GM18498 (cell line): ENCODE results near the gene NPR2.

Experiments used
- ATAC-seq: cut with Tn5 transposase; IDR thresholded peaks from one replicate; pipeline ENCODE4 v1.9.1; 2021; ENCODE audit warnings: mild to moderate bottlenecking, moderate library complexity; ENCODE audit not compliant: unreplicated experiment

The NPR2 gene

DNA sequence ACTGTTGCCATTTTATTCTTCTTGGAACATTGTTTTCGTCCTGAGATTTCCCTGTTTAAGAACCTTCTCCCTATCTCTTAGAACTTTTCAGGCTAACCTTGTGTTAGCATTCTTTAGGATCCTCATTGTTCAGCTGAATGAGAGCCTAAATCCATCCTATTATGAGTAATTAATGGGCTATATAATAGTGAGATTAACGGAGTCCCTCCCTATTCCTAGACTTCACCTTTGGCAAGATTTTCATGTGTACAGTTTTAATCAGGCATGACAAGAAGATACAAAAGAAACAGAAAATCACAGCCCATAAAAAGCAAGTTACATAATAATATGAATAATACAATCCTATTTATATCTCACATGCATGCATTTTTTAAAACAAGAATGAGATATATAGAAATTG lies 28.2 kb upstream of the NPR2 start:
- no peak for ATAC-seq

DNA sequence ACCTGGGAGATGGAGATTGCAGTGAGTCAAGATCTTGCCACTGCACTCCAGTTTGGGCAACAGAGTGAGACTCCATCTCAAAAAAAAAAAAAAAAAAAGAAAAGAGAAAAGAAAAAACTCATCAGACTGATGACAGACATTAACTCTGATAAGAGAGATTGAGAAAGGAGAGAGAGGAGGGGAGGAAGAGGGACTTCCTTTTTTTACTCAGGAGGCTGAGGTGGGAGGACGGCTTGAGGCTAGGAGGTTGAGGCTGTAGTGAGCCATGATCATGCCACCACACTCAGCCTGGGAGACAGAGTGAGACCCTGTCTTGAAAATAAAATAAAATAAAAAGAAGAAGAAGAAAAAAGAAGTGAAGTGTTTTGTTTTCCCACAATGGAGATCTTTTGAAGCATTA lies 27.6 kb upstream of the NPR2 start:
- ATAC-seq = no peak

DNA sequence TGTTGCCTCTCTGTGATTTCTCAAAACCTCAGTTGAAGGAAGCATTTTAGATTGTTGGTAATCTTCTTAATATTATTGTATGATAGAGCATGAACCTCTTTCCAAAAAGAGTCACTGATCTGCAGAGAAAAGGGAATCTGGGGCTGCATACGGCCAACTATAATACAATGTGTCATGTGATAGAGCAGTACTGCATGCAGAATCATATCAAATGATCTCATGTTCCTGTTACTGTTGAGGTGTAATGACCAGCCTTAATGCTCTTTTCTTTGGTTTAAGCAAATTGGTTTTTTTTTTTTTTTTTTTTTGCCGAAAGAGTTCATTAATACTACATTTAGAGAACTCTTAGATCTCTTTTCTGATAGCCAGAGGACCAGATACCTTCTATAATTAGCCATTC lies 24.4 kb upstream of the NPR2 start:
- no peak for ATAC-seq

DNA sequence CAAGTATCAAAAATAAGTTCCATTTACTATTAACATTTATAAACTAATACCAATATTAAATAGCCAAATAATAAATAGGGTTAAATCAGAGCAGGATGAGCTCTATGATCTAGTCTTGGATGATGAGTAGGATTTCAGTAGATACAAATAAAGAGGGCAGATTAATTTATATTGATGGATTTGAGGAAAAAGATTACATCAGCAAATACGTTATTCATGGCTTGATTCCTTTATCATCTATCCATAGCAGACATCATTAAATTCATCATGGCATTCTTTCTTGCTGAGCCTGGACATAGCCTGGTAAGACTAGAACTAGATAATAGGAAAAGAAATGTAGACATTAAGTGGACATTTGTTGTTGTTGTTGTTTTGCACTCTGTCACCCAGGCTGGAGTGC lies 23.9 kb upstream of the NPR2 start:
- no peak for ATAC-seq

DNA sequence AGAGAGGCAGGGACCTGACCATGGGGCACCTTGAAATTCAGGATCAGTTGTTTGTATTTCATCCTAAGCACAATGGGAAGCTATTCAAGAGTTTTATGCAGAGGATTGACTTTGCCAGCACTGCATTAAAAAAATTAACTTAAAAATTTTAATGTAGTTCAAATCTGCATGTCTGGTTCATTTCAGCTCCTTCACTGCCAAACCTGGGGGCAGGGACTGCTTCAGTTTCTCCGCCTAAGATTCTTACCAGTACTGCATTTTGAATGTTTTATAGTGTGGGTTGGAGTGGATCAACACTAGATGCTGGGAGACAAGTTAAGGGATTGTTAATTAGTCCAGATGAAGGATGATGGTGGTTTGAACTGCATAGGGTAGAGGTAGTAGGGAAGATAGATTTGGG lies 21.6 kb upstream of the NPR2 start:
- no peak for ATAC-seq

DNA sequence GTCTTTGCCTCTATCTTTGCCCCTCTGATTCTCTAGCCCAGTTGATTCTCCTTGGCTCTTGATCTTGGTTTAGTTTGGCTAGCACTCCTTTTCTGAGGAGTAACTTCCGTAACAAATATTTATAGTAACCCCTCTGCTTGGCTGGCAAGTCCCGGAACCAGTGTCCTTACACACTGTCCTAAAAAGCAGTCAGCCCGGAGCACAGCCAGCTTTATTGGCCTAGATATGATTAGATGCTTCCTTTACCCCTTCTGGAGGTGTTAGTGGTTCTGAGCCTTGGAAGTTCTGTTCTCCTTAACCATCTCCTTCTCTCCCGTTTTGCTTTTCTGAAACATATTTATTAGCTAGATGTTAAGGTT lies 20.3 kb upstream of the NPR2 start:
- ATAC-seq = no peak

DNA sequence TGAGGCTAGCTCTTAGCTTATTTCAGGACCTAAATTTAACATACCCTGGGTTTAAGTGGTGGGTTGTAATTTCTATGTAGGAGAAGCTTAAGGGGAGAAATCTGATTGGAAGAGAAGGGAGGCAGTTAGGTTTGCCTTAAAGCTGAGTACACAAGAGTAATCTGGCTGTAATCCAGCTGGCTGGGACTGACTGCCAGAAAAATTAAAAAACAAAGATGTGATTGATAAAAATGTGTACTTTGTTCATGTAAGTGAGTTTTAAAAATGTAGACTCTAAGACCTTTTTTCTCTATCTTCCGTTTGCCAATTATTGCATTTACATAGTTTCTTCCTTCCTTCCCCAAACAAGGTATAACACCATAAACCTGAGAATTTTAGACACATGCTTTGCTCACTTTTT lies 19.9 kb upstream of the NPR2 start:
- no peak for ATAC-seq

DNA sequence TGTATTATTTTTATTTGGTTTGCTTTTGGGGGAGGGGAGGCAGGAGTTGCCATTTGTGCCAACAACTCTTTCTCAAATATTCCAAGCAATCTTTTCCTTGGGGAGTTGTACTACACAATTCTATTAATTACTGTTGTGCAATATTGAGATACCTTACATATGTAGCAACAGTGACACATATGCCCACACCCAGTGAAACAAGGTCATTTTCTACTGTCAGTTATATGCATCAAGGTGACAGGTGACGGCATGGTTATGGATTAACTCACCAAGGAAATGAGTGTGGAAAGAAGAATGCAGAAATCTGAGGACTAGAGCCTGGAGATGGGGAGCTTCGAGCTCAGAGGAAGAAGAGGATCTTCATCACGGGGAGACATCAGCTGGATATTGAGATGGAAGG lies 19.4 kb upstream of the NPR2 start:
- no peak for ATAC-seq

DNA sequence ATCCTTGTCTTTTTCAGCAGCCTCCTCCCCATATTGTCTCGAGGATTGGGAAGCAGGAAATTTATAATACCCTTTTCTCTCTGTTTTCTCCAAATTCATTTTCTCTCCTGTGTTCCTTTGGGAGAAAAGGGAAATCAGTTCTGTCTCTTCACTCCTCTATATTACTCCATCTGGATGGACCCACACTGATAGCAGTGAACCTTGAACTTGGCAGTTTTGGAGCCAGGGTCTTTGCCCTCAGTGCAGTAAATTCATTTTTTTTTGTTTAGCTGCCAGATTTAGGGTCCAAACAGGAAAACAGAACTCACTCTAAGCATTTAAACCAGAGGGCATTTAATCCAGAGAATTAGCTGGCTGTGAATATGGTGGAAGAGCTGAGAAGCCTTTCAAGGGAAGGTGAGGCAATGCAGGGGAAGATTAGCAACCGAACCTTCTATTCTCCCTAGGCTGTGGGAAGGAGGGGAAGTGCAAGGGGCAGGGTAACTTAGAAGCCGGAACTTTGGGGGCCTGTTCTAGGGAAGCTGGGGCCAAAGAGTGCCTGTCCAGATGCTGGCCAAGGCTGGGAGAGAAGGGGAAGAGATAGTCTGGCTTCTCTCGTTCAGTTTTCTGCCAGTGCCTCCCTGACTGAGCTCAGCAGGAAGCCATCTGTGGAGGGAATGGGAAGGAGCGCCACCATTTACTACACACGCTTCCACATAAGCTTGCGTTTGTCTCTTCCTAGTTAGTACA lies 16.3 kb upstream of the NPR2 start:
- ATAC-seq = no peak

DNA sequence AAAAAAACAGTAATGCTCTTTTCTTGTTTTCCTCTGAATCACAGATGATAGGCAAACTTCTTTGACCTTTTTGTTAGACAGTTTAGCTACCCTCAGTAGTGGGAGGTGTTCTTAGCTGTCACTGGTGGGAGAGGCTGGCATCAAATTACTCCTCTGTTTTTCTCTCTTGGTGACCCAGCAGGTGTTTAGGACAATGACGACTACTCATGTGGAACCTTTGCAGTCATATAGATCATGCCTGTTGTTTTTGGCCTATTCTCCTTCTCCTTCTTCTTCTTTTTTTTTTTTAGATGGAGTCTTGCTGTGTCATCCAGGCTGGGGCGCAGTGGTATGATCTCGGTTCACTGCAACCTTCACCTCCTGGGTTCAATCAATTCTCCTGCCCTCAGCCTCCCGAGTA lies 15.4 kb upstream of the NPR2 start:
- no peak for ATAC-seq

DNA sequence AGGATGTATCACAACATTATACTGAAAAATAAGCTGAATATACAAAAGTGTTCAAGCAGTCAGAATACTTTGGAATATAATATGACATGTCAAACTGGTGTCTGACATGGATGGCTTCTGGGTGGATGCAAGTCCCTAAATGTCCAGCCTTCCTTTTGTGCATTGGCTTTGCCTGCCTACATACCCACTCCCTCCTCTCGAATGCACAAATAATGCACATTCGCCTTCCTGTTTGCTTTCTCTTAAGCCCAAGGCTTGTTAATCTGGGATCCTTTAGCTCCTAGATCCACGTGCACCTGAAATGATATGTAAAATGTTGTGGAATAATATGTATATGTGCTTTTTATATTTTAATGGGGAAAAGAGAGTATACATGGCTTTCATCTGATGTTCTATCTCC lies 12.9 kb upstream of the NPR2 start:
- ATAC-seq = no peak

DNA sequence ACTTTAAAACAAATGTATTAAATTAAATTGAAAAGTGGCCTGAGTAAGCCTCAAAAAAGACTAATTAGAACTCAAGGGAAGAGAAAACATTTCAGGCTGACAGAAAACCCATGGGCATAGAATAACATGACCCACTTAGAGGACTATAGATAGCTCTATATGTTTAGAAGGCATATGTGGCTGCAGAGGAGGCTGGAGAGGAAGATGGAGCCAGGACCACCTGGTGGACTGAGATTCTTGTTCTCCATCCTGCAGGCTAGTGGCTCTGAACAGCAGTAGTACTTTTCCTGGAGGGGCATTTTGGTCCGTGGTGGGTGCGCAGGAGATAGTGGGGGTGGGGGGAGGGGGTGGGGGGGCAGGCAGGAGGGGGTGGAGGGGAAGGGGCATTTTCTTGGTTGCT lies 10.3 kb upstream of the NPR2 start:
- ATAC-seq = no peak

DNA sequence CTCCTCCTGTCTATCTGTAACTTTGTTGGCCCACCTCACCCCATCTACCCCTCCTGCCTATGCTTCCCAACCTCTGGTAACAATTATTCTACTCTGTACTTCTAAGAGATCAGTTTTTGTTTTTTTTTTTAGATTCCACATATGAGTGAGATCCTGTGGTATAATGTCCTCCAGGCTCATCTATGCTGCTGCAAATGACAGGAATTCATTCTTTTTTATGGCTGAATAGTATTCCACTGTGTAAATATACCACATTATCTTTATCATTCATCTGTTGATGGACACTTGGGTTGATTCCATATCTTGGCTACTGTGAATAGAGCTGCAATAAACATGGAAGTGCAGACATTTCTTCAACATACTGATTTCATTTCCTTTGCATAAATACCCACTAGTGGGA lies 8.0 kb upstream of the NPR2 start:
- no peak for ATAC-seq

DNA sequence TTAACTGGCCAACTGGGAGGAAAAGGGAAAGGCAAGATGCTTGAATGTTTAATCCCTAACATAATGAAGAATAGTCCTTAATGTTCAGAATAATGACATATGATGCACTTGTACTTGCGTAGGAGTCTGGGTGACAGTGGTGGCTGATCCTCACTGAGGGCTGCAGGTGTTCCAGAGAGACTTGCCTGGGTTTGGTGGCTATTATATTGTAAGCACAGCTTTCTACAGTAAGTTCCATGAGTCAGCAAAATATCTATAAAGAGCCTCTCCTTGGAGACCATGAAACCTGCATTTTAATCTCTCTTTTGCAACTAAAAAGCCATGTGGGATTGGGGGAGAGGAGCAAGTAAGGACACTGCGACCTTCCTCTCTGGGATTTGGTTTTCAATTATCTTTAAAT lies 1.9 kb upstream of the NPR2 start:
- ATAC-seq = no peak

DNA sequence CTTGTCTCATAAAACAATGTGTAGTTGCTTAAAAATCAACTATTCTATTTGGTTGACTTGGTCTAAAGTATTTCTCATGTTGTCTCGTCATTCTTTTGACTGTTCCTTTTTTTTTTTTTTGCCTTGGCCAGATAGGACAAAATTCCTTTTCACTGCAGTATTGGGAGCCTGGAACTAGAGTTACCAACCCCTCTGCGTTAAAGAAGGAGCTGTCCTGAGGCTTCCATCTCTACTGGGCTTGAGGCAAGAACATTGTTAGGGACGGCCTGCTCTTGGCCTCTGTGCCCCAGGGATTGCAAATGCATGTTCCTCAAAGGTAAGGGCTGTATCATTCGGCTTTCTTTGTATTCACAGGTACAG lies 1.4 kb upstream of the NPR2 start:
- ATAC-seq = no peak

DNA sequence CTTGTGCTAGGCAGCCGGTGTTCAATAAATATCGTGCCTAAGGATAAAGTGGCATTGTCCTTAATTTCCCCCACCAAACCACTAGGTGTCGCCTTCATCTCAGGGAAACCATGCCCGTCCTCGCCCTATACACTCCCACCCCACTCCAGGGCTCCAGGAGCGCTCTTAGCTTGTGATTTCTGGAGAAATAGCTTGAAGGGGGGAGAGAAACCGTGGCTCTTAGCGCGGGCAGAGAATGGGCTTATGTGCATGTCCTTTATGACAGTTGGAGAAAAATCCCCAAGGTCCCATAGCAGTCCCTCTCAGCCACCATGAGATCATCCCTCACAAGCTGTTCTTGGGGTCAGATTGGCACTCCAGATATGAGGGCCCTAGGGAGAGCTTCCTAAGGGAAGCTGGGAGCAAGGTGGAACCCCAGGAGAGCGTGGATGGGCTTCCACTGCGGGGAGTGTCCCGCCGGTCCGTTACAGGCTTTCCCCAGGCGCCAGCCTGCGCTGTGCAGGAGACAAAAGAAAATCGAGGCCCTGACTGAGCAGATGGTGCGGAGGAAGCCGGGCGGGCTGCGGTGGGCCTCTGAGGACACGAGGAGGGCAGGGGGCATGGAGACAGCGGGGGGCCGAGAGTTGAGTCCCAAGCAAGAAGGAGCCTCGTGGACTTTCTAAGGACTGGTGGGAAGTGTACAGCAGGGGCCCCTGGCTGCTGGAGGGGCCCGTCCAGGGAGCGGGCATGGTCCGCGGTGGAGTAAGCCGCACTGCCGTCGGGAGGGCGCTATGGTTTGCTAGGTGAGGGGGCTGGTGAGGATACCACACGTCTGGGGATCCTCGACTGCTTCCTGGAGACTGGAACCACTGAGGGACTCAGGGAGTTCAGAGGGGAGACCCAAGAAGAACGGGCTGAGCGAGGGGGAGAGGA lies 750 bp upstream of the NPR2 start:
- ATAC-seq = no peak

DNA sequence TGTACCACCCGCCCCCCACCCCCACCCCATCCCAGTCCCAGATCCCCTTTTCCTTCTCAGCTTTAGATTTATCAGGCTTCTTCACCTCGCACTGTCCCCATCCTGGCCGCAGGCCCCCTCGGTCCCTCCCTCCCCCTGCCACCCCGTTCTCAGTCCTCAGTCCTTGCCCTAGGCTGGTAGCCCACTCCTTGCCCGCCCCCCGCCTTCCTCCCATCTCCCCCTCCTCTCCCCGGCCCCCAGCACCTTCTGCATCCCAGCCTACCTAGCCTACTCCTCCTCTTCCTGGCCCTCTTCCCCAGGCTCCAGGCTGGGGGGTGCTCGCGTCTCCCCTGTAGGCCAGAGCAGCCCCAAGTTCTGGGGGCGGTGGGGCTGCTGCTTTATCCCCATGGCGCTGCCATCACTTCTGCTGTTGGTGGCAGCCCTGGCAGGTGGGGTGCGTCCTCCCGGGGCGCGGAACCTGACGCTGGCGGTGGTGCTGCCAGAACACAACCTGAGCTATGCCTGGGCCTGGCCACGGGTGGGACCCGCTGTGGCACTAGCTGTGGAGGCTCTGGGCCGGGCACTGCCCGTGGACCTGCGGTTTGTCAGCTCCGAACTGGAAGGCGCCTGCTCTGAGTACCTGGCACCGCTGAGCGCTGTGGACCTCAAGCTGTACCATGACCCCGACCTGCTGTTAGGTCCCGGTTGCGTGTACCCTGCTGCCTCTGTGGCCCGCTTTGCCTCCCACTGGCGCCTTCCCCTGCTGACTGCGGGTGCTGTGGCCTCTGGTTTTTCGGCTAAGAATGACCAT lies 828 bp downstream of the NPR2 start:
- no peak for ATAC-seq

DNA sequence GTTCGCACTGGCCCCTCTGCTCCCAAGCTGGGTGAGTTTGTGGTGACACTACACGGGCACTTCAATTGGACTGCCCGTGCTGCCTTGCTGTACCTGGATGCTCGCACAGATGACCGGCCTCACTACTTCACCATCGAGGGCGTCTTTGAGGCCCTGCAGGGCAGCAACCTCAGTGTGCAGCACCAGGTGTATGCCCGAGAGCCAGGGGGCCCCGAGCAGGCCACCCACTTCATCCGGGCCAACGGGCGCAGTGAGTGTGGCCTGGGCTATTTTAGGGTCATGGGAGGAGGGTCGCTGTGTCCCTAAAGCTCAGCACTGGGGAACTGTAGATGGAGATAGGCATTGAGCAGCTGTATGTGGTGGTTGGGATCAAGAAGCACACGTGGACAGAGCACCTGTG lies 1.4 kb downstream of the NPR2 start:
- no peak for ATAC-seq

DNA sequence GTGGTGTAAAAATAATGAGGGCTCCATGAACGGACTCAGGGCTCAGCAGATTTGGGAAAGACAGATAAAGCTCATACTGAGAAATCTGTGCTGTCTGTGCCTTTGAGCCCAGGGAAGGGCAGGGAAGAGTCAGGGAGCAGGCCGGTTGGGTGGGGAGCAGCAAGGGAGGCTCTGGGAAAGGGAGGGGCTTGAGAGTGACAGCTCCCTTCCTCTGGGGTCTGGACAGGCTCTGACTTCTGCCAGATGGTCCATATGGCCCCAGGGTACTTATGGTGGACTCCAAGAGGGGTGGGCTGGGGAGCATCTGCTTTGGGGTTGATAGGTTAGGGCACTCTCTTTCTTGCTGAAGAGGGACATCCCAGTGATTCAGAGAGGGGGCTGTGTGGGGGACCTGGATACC lies 2.1 kb downstream of the NPR2 start:
- no peak for ATAC-seq

DNA sequence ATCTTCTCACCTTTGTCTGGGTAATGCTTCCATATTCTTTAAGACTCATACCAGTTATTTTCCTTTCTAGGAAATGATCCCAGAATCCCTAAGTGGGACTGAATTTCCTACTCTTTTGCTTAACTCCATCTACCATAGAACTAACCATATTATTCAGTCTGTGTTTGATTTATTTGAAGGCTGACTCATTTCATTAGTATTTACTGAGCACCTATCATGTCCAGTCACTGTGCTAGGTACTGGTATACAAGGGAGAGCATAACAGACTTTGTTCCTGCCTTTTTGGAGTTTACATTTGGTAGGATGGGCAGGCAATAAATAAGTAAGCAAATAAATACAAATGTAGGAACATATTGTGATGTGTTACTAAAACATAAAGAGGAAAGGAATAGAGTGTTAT lies 4.3 kb downstream of the NPR2 start:
- ATAC-seq = no peak

DNA sequence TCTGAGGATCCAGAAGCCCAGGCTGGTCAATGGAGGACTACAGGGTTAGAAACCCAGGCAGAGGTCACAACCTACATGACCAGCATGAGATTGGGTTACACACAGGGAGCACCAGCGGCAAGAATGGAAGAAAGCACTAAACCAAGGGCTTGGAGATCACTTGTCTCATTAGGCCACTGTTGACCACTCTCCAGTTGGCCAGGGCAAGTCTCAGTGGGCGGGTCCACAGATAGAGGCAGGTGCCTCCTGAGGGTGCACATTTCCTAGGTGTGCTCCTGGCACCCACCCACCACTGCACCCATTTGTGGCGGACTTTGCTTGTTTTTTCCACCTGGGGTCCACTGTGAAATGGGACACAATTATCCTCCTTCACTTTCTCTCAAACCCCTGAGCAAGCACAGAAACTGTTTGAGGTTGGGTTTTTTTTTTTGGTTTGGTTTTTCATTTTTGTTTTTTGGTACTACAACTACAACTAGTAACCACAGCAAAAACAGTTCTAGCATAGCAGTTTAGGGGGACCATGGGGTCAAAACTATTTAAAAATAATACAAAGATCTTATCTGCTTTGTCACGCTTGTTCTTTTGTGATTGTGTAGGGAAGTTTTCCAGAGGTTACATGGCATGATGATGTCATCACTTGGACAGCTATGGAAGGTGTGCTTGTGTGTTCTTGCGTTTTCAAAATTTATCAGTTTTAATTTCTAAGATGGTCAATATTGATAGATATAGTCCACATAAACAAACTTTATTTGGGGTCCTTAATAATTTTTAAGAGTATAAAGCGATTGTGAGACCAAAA lies 6.1 kb downstream of the NPR2 start:
- ATAC-seq = no peak
